OCI-LY1 (cell line): ENCODE data around the gene NELL1.

Experiments used
- H2AFZ ChIP-seq: fragments of 200-600 bp; sonication (generic), shearing (Covaris generic); 2 replicates; pipeline ENCODE4 v1.6.0; 2014; ENCODE audit warnings: antibody characterized with exemption, mild to moderate bottlenecking, low read length
- H3F3A ChIP-seq: fragments of 200-600 bp; sonication (generic), shearing (Covaris generic); 2 replicates; pipeline ENCODE4 v1.6.0; 2014; ENCODE audit warnings: mild to moderate bottlenecking, antibody characterized with exemption, low read length, moderate library complexity; ENCODE audit not compliant: insufficient read depth
- H3K27ac ChIP-seq: fragments of 200-600 bp; sonication (generic); 2 replicates; pipeline ENCODE4 v1.5.1; 2014; ENCODE audit warnings: low read length, mixed run types, mild to moderate bottlenecking, low read depth; ENCODE audit not compliant: poor library complexity, severe bottlenecking
- H3K27me3 ChIP-seq: fragments of 200-600 bp; sonication (generic); 2 replicates; pipeline ENCODE4 v1.6.0; 2014; ENCODE audit warnings: antibody characterized with exemption, mild to moderate bottlenecking, low read length, moderate library complexity; ENCODE audit not compliant: insufficient read depth
- H3K36me3 ChIP-seq: fragments of 200-600 bp; sonication (generic); 2 replicates; pipeline ENCODE4 v1.6.1; 2014; ENCODE audit warnings: mild to moderate bottlenecking, antibody characterized with exemption, low read length, moderate library complexity, mixed read lengths; ENCODE audit not compliant: insufficient read depth
- H3K4me1 ChIP-seq: fragments of 200-600 bp; sonication (generic); 2 replicates; pipeline ENCODE4 v1.5.1; 2014; ENCODE audit warnings: mild to moderate bottlenecking, low read length, moderate library complexity; ENCODE audit not compliant: insufficient read depth, severe bottlenecking
- H3K4me2 ChIP-seq: fragments of 200-600 bp; sonication (generic), shearing (Covaris generic); 2 replicates; pipeline ENCODE4 v1.6.1; 2014; ENCODE audit warnings: low read length
- H3K4me3 ChIP-seq: fragments of 200-600 bp; sonication (generic); 2 replicates; pipeline ENCODE4 v1.5.1; 2014; ENCODE audit warnings: low read length, low read depth, mild to moderate bottlenecking, mixed read lengths; ENCODE audit not compliant: poor library complexity, severe bottlenecking
- H3K79me2 ChIP-seq: fragments of 200-600 bp; shearing (Covaris generic); 2 replicates; pipeline ENCODE4 v1.6.1; 2016; ENCODE audit warnings: mixed run types, low read length, mixed read lengths; ENCODE audit not compliant: insufficient read depth
- H3K9ac ChIP-seq: fragments of 200-600 bp; sonication (generic), shearing (Covaris generic); 2 replicates; pipeline ENCODE4 v1.6.1; 2014; ENCODE audit warnings: mild to moderate bottlenecking, low read length, mixed read lengths
- H3K9me2 ChIP-seq: fragments of 200-600 bp; sonication (generic), shearing (Covaris generic); 2 replicates; pipeline ENCODE4 v1.6.1; 2014; ENCODE audit warnings: low read depth, mild to moderate bottlenecking, low read length, mixed read lengths
- H3K9me3 ChIP-seq: fragments of 200-600 bp; shearing (Covaris generic); 2 replicates; pipeline ENCODE4 v1.6.1; 2014; ENCODE audit warnings: low read length, mixed read lengths
- H4K20me1 ChIP-seq: fragments of 200-600 bp; sonication (generic), shearing (Covaris generic); 2 replicates; pipeline ENCODE4 v1.6.0; 2016; ENCODE audit warnings: mild to moderate bottlenecking, low read length; ENCODE audit not compliant: insufficient read depth
- EZH2 ChIP-seq: fragments of 200-600 bp; sonication (generic), shearing (Covaris generic); IDR thresholded peaks from 2 replicates; pipeline ENCODE4 v1.8.0; 2017; ENCODE audit warnings: borderline replicate concordance, mixed run types, mild to moderate bottlenecking, antibody characterized with exemption, low read length, moderate library complexity, mixed read lengths
- TF ChIP-seq, protein P1 (sequence below): fragments of 200-600 bp; sonication (generic), shearing (Covaris generic); IDR thresholded peaks from 2 replicates; pipeline ENCODE4 v1.5.1; 2017; ENCODE audit warnings: mild to moderate bottlenecking, antibody characterized with exemption, low read length, moderate library complexity, mixed read lengths

The NELL1 gene

DNA sequence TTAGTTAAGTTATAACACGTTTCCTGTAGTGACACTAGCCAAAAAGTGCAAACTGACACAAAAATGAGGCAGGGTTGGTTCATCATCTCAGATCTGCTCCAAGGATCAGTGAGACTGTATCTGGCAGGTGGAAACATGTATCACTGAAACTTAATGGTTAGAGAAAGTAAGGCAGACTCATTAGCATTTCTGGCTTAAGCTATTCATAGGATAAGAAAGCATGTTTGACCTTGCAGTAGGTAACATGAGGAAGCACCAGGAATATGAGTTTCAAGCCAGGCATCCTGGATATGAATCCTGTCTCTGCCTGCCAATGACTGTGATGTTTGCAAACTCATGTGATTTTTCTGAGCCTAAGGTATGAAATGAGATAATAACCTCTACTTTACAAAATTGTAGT lies 732.1 kb downstream of the NELL1 start:
- Histone ChIP-seq H3K4me2 (no peak overlapping the region), H3K9me2 (no peaks in the 10 kb centered on the region), H3K4me3 (no peak overlapping the region), H4K20me1 (no peaks in the 10 kb centered on the region), H3F3A (no peaks in the 10 kb centered on the region), H3K9ac (no peak overlapping the region), H3K9me3 (no peaks in the 10 kb centered on the region), H3K27me3 (no peaks in the 10 kb centered on the region), H3K79me2 (no peaks in the 10 kb centered on the region), H3K4me1 (no peaks in the 10 kb centered on the region), H3K36me3 (no peaks in the 10 kb centered on the region), H3K27ac (no peak overlapping the region), H2AFZ (no peak overlapping the region)
- TF ChIP-seq, protein P1, sequence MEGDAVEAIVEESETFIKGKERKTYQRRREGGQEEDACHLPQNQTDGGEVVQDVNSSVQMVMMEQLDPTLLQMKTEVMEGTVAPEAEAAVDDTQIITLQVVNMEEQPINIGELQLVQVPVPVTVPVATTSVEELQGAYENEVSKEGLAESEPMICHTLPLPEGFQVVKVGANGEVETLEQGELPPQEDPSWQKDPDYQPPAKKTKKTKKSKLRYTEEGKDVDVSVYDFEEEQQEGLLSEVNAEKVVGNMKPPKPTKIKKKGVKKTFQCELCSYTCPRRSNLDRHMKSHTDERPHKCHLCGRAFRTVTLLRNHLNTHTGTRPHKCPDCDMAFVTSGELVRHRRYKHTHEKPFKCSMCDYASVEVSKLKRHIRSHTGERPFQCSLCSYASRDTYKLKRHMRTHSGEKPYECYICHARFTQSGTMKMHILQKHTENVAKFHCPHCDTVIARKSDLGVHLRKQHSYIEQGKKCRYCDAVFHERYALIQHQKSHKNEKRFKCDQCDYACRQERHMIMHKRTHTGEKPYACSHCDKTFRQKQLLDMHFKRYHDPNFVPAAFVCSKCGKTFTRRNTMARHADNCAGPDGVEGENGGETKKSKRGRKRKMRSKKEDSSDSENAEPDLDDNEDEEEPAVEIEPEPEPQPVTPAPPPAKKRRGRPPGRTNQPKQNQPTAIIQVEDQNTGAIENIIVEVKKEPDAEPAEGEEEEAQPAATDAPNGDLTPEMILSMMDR: no peak
- no peak for TF ChIP-seq EZH2

DNA sequence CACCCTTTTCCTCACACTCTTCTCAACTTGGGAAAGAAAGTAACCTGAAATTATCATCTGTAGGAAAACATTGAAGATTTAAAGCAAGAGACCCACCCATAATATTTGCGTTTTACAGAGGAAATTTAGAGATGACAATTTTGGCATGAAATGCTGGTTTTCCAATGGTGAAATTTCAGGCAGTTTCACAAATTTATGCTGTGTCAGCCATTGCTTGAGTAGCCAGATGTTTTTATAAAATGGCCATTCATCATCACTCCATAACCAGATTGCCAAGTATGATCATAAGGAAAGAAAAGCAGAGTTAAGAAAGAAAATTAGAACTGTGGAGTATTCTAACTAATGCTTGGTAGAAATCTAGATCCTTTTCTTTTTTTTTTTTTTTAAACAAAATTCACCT lies 732.9 kb downstream of the NELL1 start:
- Histone ChIP-seq H3K4me2 (no peak overlapping the region), H3K36me3 (no peaks in the 10 kb centered on the region), H3K27ac (no peak overlapping the region), H3K9me2 (no peaks in the 10 kb centered on the region), H3K4me3 (no peak overlapping the region), H4K20me1 (no peaks in the 10 kb centered on the region), H2AFZ (no peak overlapping the region), H3F3A (no peaks in the 10 kb centered on the region), H3K4me1 (no peaks in the 10 kb centered on the region), H3K9me3 (no peaks in the 10 kb centered on the region), H3K27me3 (no peaks in the 10 kb centered on the region), H3K79me2 (no peaks in the 10 kb centered on the region), H3K9ac (no peak overlapping the region)
- TF ChIP-seq, protein P1: no peak
- TF ChIP-seq EZH2: no peak

DNA sequence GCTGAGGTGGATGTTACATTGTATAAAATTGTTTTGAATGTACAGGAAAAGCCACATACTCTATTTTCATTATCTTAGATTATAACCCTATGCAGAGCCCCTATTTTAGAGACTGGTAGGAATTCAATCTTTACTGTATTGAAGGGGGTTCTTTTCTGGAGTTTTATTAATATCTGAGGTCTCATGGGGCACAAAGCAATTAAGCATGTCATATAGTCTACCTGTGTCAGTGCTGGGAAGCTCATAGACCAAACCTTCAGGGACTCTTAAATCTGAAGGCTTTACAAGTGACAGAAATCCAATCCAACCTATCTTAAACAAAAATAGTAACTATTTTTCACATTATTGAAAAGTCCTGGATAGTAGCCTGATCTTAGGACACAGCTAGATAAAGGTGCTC lies 733.7 kb downstream of the NELL1 start:
- Histone ChIP-seq H3K9me2 (no peaks in the 10 kb centered on the region), H3K27me3 (no peaks in the 10 kb centered on the region), H3K36me3 (no peaks in the 10 kb centered on the region), H3K4me1 (no peaks in the 10 kb centered on the region), H3K79me2 (no peaks in the 10 kb centered on the region), H4K20me1 (no peaks in the 10 kb centered on the region), H3K4me3 (no peak overlapping the region), H3K27ac (no peak overlapping the region), H3F3A (no peaks in the 10 kb centered on the region), H3K9me3 (no peaks in the 10 kb centered on the region), H3K4me2 (no peak overlapping the region), H3K9ac (no peak overlapping the region), H2AFZ (no peak overlapping the region)
- TF ChIP-seq, protein P1: no peak
- no peak for TF ChIP-seq EZH2
